ENCODE results near the gene SWAP70.
"Not testable (repeated sequence)": the region's sequence is repeated elsewhere in the genome, so short reads cannot be mapped to it uniquely, and the experiment has no call there.

The SWAP70 gene

GRCh38 chr11:9726321-9727022 is 62.6 kb downstream of the SWAP70 start:
- peak; percentile 32 for DNase-seq

DNA sequence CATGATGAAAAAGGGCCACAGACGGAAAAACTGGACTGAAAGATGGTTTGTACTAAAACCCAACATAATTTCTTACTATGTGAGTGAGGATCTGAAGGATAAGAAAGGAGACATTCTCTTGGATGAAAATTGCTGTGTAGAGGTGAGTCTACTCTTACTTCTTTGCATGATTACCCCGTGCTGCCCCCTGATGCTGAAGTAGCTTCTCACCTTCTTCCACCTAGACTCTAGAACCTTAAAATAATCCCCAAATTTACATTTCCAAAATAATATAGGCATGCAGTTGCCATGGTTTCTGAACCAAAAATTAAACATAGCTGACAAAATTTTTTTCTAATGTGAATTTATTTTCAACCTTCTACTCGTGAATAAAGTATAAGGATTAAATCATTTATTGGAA is 64.2 kb downstream of the SWAP70 start:
- DNase-seq = no peak

DNA sequence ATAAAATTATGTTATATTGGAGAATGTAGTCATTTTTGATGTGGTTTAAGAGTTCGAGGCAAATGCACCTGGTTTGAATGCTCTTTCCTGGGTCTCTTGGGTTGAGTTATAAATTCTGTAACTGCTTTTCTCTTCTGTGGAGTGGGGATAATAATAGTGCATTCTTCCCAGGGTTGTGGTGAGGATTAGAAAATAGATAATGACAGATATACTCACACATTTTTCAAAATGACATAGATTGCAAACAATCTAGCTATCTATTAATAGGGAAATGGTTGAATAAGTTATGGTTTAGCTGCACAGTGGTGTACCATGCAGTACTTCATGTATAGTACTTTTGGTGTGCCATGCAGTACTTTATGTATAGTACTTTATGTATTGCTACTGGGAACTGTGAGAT is 67.4 kb downstream of the SWAP70 start:
- DNase-seq = no peak

GRCh38 chr11:9732453-9732852 is 68.6 kb downstream of the SWAP70 start:
- no peak for DNase-seq

- no peak for DNase-seq
These were observed 69.3 kb downstream of the SWAP70 start for GRCh38 chr11:9733212-9733611.

- no peak for DNase-seq
These were observed 71.4 kb downstream of the SWAP70 start for GRCh38 chr11:9735236-9735635.

DNA sequence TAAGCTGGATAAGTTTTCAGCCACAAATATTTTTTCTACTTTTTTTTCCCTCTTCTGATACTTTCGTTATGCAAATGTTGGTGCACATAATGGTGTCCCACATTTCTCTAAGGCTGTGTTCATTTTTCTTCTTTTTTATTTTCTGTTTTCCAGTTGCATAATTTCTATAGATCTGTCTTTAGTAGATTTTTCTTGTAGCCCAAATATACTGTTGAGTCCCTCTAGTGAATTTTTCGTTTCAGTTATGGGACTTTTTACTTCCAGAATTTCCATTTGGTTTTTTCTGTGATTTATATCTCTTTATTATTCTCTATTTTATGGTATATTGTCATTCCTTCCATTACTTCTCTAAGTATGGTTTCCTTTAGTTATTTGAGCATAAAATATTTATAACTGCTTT is 72.0 kb downstream of the SWAP70 start:
- no peak for DNase-seq

- DNase-seq = no peak
These were observed 72.5 kb downstream of the SWAP70 start for GRCh38 chr11:9736365-9736764.

DNA sequence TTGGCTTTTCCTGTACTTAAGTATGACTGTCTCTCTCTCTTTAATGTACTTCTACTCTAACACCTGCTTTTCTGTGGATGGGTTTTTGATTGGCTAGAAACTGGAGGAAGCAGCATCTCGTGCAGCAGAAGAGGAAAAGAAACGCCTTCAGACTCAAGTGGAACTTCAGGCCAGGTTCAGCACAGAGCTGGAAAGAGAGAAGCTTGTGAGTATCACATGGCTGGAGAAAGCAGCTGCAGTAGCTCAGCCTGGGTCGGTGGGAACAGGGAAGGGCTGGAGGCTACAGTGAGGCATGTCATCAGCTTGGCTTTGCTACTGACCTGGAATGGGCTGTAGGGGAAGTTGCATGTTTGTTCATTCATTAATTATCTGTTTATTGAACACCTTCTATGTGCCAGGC is 74.2 kb downstream of the SWAP70 start:
- DNase-seq = no peak

GRCh38 chr11:9738707-9739106 is 74.8 kb downstream of the SWAP70 start:
- DNase-seq = no peak

GRCh38 chr11:9739123-9739900 is 75.4 kb downstream of the SWAP70 start:
- DNase-seq = no peak

DNA sequence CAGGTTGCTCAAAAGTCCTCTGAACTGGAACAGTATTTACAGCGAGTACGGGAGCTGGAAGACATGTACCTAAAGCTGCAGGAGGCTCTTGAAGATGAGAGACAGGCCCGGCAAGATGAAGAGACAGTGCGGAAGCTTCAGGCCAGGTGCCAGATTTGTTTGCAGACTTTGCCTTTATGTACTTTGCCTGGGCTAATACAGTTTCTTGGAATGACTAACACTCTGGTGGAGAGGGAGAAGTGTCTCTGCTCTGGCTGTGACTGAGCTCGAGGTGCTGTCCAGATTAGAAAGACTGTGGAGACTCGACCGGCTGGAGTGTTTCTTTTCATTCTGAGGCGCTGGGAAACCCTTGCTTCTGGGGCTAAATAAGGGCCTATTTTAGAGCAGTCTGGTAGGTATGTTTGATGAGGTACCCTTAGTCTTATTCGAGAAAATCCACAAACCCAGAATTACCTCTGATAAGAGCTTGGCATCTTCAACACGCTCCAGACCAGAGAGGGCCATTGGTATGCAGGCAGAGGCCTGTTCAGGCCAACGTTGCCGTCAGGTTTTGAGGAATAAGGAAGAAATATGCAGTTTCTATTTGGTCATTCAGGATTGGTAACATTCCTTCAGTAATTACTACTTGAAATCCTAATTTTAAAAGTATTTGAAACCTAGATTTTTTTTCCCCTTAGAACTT is 76.5 kb downstream of the SWAP70 start:
- DNase-seq = no peak

DNA sequence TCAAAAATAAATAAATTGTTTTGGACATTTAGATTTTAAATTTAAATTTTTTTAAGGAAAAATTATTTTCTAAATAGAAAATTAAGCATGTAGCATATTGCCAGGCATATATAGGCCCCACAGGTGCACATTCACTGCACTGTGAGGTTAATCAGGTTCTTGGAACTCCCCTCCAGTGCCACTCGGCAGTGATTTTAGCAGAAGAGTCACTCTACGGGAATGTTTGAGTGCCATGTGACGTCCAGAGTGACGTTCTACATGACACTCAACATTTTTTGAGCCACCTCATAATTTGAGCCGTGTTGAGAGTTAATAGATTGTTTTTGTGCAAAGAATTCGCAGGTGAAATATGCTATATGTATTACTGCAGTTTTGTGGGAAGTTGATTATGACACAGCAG is 77.4 kb downstream of the SWAP70 start:
- DNase-seq = no peak

DNA sequence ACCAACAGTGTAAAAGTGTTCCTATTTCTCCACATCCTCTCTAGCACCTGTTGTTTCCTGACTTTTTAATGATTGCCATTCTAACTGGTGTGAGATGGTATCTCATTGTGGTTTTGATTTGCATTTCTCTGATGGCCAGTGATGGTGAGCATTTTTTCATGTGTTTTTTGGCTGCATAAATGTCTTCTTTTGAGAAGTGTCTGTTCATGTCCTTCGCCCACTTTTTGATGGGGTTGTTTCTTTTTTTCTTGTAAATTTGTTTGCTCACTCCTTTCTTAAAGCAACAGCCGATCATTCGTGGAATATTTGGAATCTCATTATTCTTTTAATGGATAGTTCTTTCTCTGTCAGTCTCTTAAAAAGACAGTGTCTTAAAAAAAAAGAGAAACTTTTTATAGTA is 79.6 kb downstream of the SWAP70 start:
- DNase-seq = not testable (repeated sequence)

GRCh38 chr11:9745411-9746211 is 81.7 kb downstream of the SWAP70 start:
- no peak for DNase-seq

GRCh38 chr11:9747229-9747628 is 83.4 kb downstream of the SWAP70 start:
- DNase-seq = no peak

DNA sequence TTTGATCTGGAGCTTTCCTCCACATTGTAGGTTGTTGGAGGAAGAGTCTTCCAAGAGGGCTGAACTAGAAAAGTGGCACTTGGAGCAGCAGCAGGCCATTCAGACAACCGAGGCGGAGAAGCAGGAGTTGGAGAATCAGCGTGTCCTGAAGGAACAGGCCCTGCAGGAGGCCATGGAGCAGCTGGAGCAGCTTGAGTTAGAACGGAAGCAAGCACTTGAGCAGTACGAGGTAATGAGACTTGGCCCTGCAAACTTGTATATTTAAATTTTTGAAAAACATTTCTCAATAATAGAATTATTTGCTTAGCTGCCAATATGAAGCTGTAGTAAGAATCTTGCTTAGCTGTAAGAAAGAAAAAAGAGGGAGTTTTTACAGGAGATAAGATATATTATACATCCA is 84.0 kb downstream of the SWAP70 start:
- no peak for DNase-seq

- DNase-seq = peak; percentile 61
These were observed 84.6 kb downstream of the SWAP70 start for GRCh38 chr11:9748361-9748970.

GRCh38 chr11:9750551-9750950 is 86.7 kb downstream of the SWAP70 start:
- DNase-seq = no peak

- DNase-seq = no peak
These were observed 88.2 kb downstream of the SWAP70 start for GRCh38 chr11:9752091-9752490.

DNA sequence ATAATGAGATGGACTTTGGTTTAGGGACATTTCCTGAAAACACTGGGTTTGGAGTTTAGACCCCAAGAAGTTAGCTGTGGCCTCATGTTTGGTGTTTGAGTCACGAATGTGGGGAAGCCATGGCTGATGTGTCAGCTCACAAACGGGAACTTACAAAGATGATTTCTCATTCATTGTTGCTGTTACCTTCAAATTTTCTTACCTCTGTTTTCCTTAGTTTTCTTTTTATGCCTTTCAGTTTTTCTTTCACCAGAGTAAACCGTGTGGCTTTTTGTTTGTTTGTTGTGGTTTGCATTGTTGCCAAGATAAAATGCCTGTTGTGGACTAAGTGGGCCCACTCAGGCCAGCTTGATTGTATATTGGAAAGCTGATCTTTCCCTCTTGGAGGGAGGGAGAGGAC is 89.1 kb downstream of the SWAP70 start:
- no peak for DNase-seq

DNA sequence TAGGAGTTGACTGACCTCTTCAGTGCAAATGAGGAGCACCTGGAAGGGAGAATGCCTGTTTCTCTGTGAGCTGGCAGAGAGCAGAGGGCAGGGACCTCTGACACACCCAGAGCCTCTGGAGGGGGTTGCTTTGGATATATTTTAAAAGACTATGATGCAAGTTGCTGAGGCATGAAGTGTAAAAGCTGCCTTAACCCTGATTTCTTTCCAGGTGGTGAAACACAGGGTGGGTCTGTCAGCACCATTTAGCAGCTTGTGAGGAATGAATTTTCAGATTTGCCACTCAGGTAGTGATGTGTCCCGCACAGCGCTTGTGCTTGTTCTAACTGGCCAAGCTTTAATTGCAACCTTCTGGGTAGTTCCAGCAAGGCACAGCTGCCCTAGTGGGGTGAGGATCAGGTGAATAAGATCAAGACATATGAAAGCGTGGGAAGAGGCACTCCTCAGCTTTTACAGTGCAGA is 90.2 kb downstream of the SWAP70 start:
- DNase-seq = no peak
